Subcutaneous adipose tissue (tissue), 4 donors: ENCODE data around the gene STAG1. TPM values are rescaled to one million over a fixed set of nuclear protein-coding genes. Genes with fewer than 3 reads are reported as not detected.

Experiments
- CTCF ChIP-seq: fragments of 450-650 bp; IDR thresholded peaks from one replicate; pipeline ENCODE4 v1.5.1; 2016; ENCODE audit warnings: low read depth, mild to moderate bottlenecking, control low read depth, antibody characterized with exemption, moderate library complexity
- total RNA-seq, 4 donors: library from RNA; depleted of rRNA; stranded (reverse); fragments of >200 nt; gene quantifications; one replicate each; pipeline ENCODE4 v1.1.0, GENCODE V29; 2016

STAG1 gene
- total RNA-seq, 4 donors from 2014 or later: 40.9 to 69.0 (median 54.0) TPM

- no peak for TF ChIP-seq CTCF
Measured at GRCh38 chr3:136428167-136428566, 324.0 kb downstream of the STAG1 start.

GRCh38 chr3:136427236-136427635, 324.9 kb downstream of the STAG1 start:
- no peak for TF ChIP-seq CTCF

- no peak for TF ChIP-seq CTCF
Measured at GRCh38 chr3:136414476-136414875, 337.7 kb downstream of the STAG1 start.

- TF ChIP-seq CTCF: no peak
Measured at GRCh38 chr3:136412307-136412706, 339.9 kb downstream of the STAG1 start.

GRCh38 chr3:136409549-136409948, 342.6 kb downstream of the STAG1 start:
- TF ChIP-seq CTCF: no peak

GRCh38 chr3:136404056-136404455, 348.1 kb downstream of the STAG1 start:
- no peak for TF ChIP-seq CTCF

GRCh38 chr3:136396916-136397315, 355.3 kb downstream of the STAG1 start:
- TF ChIP-seq CTCF: no peak
